IMR-90 (cell line): Measurements from ENCODE around the gene AIFM2.

ENCODE experiments used
- BHLHE40 ChIP-seq: fragments of 150-350 bp; IDR thresholded peaks from 2 replicates; pipeline ENCODE4 v1.6.1; 2016; ENCODE audit warnings: mild to moderate bottlenecking, low read depth, low read length
- FOS ChIP-seq: fragments of 150-350 bp; IDR thresholded peaks from 2 replicates; pipeline ENCODE4 v1.6.1; 2016; ENCODE audit warnings: low read depth, low read length
- MAFK ChIP-seq: IDR thresholded peaks from 2 replicates; pipeline ENCODE4 v1.6.1; 2012; ENCODE audit warnings: low read depth, low read length, improper control_type of control experiment
- POLR2A ChIP-seq: IDR thresholded peaks from 2 replicates; pipeline ENCODE4 v1.6.1; 2012; ENCODE audit warnings: mild to moderate bottlenecking, low read depth, low read length
- RAD21 ChIP-seq: IDR thresholded peaks from 2 replicates; pipeline ENCODE4 v1.6.1; 2012; ENCODE audit warnings: low read length, improper control_type of control experiment
- RCOR1 ChIP-seq: IDR thresholded peaks from 2 replicates; pipeline ENCODE4 v1.6.1; 2012; ENCODE audit warnings: mild to moderate bottlenecking, low read length, improper control_type of control experiment; ENCODE audit not compliant: insufficient replicate concordance
- RFX5 ChIP-seq: IDR thresholded peaks from 2 replicates; pipeline ENCODE4 v1.8.0; 2012; ENCODE audit warnings: low read depth, mild to moderate bottlenecking, low read length, moderate library complexity
- SMC3 ChIP-seq: fragments of 150-350 bp; IDR thresholded peaks from 2 replicates; pipeline ENCODE4 v1.6.1; 2016; ENCODE audit warnings: low read depth, mild to moderate bottlenecking, antibody characterized with exemption, low read length, moderate library complexity
- TF ChIP-seq, protein P1 (sequence below): conservative IDR thresholded peaks from 2 replicates; pipeline ENCODE4 v1.5.1; 2012; ENCODE audit warnings: mild to moderate bottlenecking, low read depth, low read length, improper control_type of control experiment
- TF ChIP-seq, protein P2 (sequence below): fragments of 150-350 bp; IDR thresholded peaks from 2 replicates; pipeline ENCODE4 v1.6.1; 2017; ENCODE audit warnings: mild to moderate bottlenecking, antibody characterized with exemption, low read length, low read depth

- TF ChIP-seq, protein P1, sequence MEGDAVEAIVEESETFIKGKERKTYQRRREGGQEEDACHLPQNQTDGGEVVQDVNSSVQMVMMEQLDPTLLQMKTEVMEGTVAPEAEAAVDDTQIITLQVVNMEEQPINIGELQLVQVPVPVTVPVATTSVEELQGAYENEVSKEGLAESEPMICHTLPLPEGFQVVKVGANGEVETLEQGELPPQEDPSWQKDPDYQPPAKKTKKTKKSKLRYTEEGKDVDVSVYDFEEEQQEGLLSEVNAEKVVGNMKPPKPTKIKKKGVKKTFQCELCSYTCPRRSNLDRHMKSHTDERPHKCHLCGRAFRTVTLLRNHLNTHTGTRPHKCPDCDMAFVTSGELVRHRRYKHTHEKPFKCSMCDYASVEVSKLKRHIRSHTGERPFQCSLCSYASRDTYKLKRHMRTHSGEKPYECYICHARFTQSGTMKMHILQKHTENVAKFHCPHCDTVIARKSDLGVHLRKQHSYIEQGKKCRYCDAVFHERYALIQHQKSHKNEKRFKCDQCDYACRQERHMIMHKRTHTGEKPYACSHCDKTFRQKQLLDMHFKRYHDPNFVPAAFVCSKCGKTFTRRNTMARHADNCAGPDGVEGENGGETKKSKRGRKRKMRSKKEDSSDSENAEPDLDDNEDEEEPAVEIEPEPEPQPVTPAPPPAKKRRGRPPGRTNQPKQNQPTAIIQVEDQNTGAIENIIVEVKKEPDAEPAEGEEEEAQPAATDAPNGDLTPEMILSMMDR, result no peak
- TF ChIP-seq POLR2A (no peak), RCOR1 (no peak), BHLHE40 (no peak), FOS (no peak), SMC3 (no peak), MAFK (no peak), RAD21 (no peak), RFX5 (no peak)
- TF ChIP-seq, protein P2, sequence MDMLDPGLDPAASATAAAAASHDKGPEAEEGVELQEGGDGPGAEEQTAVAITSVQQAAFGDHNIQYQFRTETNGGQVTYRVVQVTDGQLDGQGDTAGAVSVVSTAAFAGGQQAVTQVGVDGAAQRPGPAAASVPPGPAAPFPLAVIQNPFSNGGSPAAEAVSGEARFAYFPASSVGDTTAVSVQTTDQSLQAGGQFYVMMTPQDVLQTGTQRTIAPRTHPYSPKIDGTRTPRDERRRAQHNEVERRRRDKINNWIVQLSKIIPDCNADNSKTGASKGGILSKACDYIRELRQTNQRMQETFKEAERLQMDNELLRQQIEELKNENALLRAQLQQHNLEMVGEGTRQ, result no peak
These were observed 63.7 kb downstream of the AIFM2 start for GRCh38 chr10:70068925-70069324.
